CD4-positive, alpha-beta T cell (primary cell): Measurements from ENCODE around the gene PCED1A. TPM values are rescaled to one million over a fixed set of nuclear protein-coding genes. Genes with fewer than 3 reads are reported as not detected.

Experiments used
- ATAC-seq: fragments of 200-7000 bp; cut with Tn5 transposase; one replicate; pipeline ENCODE4 v1.10.0; 2022; ENCODE audit warnings: mild to moderate bottlenecking; ENCODE audit not compliant: poor library complexity
- CTCF ChIA-PET: fragments of 350-600 bp; sonication (Branson Sonifier 250); formaldehyde crosslinking; loops from one replicate; lab custom pipeline; 2021; ENCODE audit warnings: antibody characterized with exemption, inconsistent platforms; lab: Charles Lee
- POLR2A ChIA-PET: fragments of 350-600 bp; sonication (Branson Sonifier 250); formaldehyde crosslinking; loops from one replicate; lab custom pipeline; 2021; ENCODE audit warnings: antibody characterized with exemption, inconsistent platforms; lab: Charles Lee
- DNase-seq, 14 experiments: peaks; one replicate each; pipeline ENCODE4 v3.0.0-alpha.2; 2013 to 2020; ENCODE audit warnings: mixed read lengths in 2 of 14
- H3K27ac ChIP-seq, 2 donors: one replicate each; pipeline versions ENCODE4 v1.5.1 to v1.7.0; 2013; ENCODE audit warnings: low read length in 2 of 2, low read depth in 1 of 2, mild to moderate bottlenecking in 1 of 2
- H3K27me3 ChIP-seq, 2 experiments: 1 replicate in 1 of 2; 2 replicates in 1 of 2; pipeline versions ENCODE4 v1.6.1 to v1.7.0; 2013; ENCODE audit warnings: low read length in 2 of 2, control low read depth in 1 of 2, mild to moderate bottlenecking in 1 of 2, moderate library complexity in 1 of 2; ENCODE audit not compliant: insufficient read depth in 2 of 2, control insufficient read depth in 1 of 2
- H3K36me3 ChIP-seq: one replicate; pipeline ENCODE4 v1.6.1; 2013; ENCODE audit warnings: low read length, control low read depth; ENCODE audit not compliant: insufficient read depth
- H3K4me1 ChIP-seq: one replicate; pipeline ENCODE4 v1.6.1; 2013; ENCODE audit warnings: low read length, control low read depth; ENCODE audit not compliant: insufficient read depth
- H3K4me3 ChIP-seq: one replicate; pipeline ENCODE4 v1.5.1; 2013; ENCODE audit warnings: mild to moderate bottlenecking, low read length, moderate library complexity
- H3K9me3 ChIP-seq, 2 experiments: 1 replicate in 1 of 2; 2 replicates in 1 of 2; pipeline versions ENCODE4 v1.6.1 to v1.7.0; 2013; ENCODE audit warnings: low read length in 2 of 2, mild to moderate bottlenecking in 2 of 2, control low read depth in 1 of 2, moderate library complexity in 1 of 2; ENCODE audit not compliant: control insufficient read depth in 1 of 2, insufficient read depth in 1 of 2
- H3K27ac Mint-ChIP-seq: one replicate; pipeline ENCODE4 v1.8.0; 2020; ENCODE audit warnings: mixed read lengths
- H3K27me3 Mint-ChIP-seq: one replicate; pipeline ENCODE4 v1.8.0; 2021; ENCODE audit warnings: mixed read lengths
- H3K36me3 Mint-ChIP-seq: one replicate; pipeline ENCODE4 v1.8.0; 2021; ENCODE audit warnings: low read depth, mixed read lengths
- H3K4me1 Mint-ChIP-seq: one replicate; pipeline ENCODE4 v1.8.0; 2021; ENCODE audit warnings: low read depth, mixed read lengths
- H3K4me3 Mint-ChIP-seq: one replicate; pipeline ENCODE4 v1.8.0; 2020; ENCODE audit warnings: mild to moderate bottlenecking, mixed read lengths
- H3K9me3 Mint-ChIP-seq: one replicate; pipeline ENCODE4 v1.8.0; 2020; ENCODE audit warnings: mixed read lengths
- intact Hi-C, 2 experiments: fragments of 100-400 bp; cut with DNase I in 1 of 2; cut with micrococcal nuclease in 1 of 2; formaldehyde crosslinking; loops; one replicate each; pipeline versions ENCODE4 v1.15.1 to v1.9.0; 2023 to 2025; cut with DNase I, micrococcal nuclease
- polyA plus RNA-seq, 2 donors: library from polyadenylated mRNA; unstranded; fragments of 120-200 nt; gene quantifications; one replicate each; pipeline ENCODE4 v1.2.1, GENCODE V29; 2013
- total RNA-seq, 174 experiments: library from RNA in 2 of 174; stranded (reverse) in 2 of 174; gene quantifications; one replicate each; pipeline ENCODE4 v1.2.3 and lab custom pipeline; 2021 to 2026
- TF ChIP-seq, protein P1 (sequence below): fragments of 200-600 bp; IDR thresholded peaks from one replicate; pipeline ENCODE4 v1.8.0; 2022; ENCODE audit warnings: antibody characterized with exemption, mild to moderate bottlenecking

Gene PCED1A, protein sequence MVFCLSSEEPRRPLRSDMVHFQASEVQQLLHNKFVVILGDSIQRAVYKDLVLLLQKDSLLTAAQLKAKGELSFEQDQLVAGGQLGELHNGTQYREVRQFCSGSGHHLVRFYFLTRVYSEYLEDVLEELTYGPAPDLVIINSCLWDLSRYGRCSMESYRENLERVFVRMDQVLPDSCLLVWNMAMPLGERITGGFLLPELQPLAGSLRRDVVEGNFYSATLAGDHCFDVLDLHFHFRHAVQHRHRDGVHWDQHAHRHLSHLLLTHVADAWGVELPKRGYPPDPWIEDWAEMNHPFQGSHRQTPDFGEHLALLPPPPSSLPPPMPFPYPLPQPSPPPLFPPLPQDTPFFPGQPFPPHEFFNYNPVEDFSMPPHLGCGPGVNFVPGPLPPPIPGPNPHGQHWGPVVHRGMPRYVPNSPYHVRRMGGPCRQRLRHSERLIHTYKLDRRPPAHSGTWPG
- total RNA-seq (10 to 100 TPM; 69.2 to 69.7 TPM), total RNA-seq (lab: John Stamatoyannopoulos, UW) (10.3 to 115 (median 40.6) reads per million in 172 experiments)
- polyA plus RNA-seq (2013, experiment 1 of 2), result 34.9 TPM
- 50.3 TPM for polyA plus RNA-seq (2013, experiment 2 of 2)

DNA sequence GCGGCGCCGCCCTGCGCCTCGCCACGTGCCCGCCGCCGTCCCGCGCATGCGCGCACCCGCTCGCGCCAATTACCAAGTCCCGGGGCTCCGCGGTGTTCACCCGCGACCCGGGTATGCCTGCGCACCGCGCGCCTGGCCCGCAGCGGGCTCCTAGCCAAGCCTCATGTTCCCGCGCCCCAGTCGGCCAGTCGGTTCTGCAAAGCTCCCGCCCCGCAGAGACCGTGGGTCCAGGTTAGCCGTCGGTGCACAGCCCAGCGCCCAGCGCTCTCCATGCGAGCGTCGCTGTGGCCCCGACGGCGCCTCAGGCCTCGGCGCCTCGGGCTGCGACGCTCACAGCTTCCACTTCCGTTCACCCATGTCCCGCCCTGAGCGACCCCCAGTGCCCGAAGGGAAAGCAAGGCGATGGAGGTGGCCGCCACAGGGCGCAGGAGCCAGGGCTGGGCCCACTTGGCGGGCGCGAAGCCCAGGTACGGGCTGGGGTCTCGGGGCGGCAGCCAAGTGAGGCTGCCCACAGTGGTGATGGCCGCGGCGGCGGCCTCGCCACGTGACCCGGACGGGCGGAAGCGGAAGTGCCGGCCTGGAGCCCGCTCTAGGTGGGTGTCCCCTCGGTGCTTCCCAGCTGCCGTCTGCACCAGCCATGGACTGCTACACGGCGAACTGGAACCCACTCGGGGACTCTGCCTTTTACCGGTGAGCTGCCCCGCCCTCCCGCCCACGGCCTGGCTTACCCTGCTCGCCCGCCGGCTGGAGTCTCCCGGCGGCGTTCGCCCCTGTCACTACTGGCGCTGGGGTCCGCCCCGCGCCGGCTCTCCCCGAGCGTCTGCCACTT is at the start of gene PCED1A, which contains the start of gene VPS16:
TSS of gene PCED1A (minus strand) at position 518 of the 829 bp plus-strand sequence. CDS start 743 bp downstream, outside the sequence.
TSS of gene VPS16 (plus strand) at position 608 of the 829 bp plus-strand sequence. CDS start at position 638, 30 bp downstream.
- H3K4me1 Mint-ChIP-seq, result peaks cover 53% of the 10 kb centered on the region
- Histone ChIP-seq H3K27ac (peak within 1 kb of the TSS; percentile 61 to 81), H3K4me1 (peaks cover 31% of the 10 kb centered on the region), H3K36me3 (peaks cover 6% of the 10 kb centered on the region), H3K27me3 (no peaks in the 10 kb centered on the region), H3K4me3 (peak within 1 kb of the TSS; percentile 93), H3K9me3 (no peaks in the 10 kb centered on the region)
- no peaks in the 10 kb centered on the region for H3K9me3 Mint-ChIP-seq
- peak within 1 kb of the TSS; percentile 93 for H3K4me3 Mint-ChIP-seq
- ChIA-PET CTCF (interaction anchor here (1.0 to 2.5 kb wide), 3 partner anchors 12 to 88 kb away, joined by 4 to 7 read pairs (median 6); partner anchors contain the start of gene PTPRA), POLR2A (interaction anchor here (0.6 to 2.3 kb wide), 21 partner anchors 9 to 384 kb away, joined by 3 to 19 read pairs (median 4); partner anchors contain the start of genes CPXM1, NOP56 and PTPRA)
- peak; percentile 95 for ATAC-seq
- TF ChIP-seq, protein P1, sequence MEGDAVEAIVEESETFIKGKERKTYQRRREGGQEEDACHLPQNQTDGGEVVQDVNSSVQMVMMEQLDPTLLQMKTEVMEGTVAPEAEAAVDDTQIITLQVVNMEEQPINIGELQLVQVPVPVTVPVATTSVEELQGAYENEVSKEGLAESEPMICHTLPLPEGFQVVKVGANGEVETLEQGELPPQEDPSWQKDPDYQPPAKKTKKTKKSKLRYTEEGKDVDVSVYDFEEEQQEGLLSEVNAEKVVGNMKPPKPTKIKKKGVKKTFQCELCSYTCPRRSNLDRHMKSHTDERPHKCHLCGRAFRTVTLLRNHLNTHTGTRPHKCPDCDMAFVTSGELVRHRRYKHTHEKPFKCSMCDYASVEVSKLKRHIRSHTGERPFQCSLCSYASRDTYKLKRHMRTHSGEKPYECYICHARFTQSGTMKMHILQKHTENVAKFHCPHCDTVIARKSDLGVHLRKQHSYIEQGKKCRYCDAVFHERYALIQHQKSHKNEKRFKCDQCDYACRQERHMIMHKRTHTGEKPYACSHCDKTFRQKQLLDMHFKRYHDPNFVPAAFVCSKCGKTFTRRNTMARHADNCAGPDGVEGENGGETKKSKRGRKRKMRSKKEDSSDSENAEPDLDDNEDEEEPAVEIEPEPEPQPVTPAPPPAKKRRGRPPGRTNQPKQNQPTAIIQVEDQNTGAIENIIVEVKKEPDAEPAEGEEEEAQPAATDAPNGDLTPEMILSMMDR, result no peak
- DNase-seq, result peak; percentile 78 to 94 (median 86)
- H3K36me3 Mint-ChIP-seq, result peaks cover 22% of the 10 kb centered on the region
- intact Hi-C loops, result loop anchor here in 1 of 2 experiments (1.0 to 5.0 kb wide), 2 partner anchors 33 to 202 kb away; partner anchors contain the start of genes GNRH2 and PTPRA
- H3K27ac Mint-ChIP-seq, result peak within 1 kb of the TSS; percentile 75
- H3K27me3 Mint-ChIP-seq, result no peaks in the 10 kb centered on the region

DNA sequence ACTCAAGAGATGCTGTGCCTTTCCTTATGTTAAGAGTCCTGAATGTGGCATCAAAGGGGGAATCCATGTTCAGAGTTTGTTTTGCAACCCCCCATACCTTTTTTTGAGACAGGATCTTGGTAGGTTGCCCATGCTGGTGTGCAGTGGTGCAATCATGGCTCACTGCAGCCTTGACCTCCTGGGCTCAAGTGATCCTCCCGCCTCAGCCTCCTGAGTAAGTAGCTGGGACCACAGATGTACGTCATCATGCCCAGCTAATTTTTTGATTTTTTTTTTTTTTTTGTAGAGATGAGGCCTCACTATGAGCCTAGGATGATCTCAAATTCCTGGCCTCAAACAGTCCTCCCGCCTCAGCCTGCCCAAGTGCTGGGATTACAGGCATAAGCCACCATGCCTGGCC is 49.3 kb upstream of the PCED1A start:
- peaks cover 66% of the 10 kb centered on the region for H3K4me1 Mint-ChIP-seq
- Histone ChIP-seq H3K36me3 (no peaks in the 10 kb centered on the region), H3K27ac (no peak overlapping the region), H3K4me1 (peaks cover 5% of the 10 kb centered on the region), H3K9me3 (peaks cover 0 to 6% of the 10 kb centered on the region in 2 experiments), H3K27me3 (no peaks in the 10 kb centered on the region), H3K4me3 (no peak overlapping the region)
- H3K27me3 Mint-ChIP-seq, result no peaks in the 10 kb centered on the region
- peaks cover 18% of the 10 kb centered on the region for H3K36me3 Mint-ChIP-seq
- no peak overlapping the region for H3K27ac Mint-ChIP-seq
- intact Hi-C loops, result loop anchor here in 1 of 2 experiments (2.0 kb wide), 1 partner anchor 17 kb away; the partner anchor contains the start of gene PTPRA
- ATAC-seq, result no peak
- no peak overlapping the region for H3K4me3 Mint-ChIP-seq
- no peaks in the 10 kb centered on the region for H3K9me3 Mint-ChIP-seq
- DNase-seq, result no peak
- TF ChIP-seq, protein P1, result no peak
- ChIA-PET POLR2A (no interaction called here), CTCF (interaction anchor here (0.6 kb wide), 1 partner anchor 63 kb away, joined by 3 read pairs; no protein-coding TSS in a partner anchor)

DNA sequence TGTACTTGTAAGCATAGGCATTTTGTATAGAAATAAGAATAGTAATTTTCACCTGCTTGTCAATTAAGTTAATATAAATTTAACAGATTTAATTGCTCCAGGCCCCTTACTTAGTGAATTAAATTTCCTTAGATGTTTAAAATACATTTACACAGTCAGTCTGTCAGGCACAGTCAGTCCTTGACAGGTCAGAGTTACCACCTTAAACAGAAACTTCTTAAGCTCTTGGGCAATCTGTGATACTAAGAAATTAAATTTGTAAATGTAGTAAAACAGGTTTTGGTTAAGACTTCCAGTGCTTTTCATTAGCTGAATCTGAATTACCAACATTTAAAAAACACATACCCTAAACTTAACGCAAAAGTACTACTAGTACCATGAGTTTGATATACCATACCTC is 48.8 kb upstream of the PCED1A start:
- no peak overlapping the region for H3K4me3 ChIP-seq
- intact Hi-C loops, result loop anchor here in 1 of 2 experiments (2.0 kb wide), 1 partner anchor 16 kb away; the partner anchor contains the start of gene PTPRA
- no peak overlapping the region for H3K27ac Mint-ChIP-seq
- ChIA-PET CTCF (interaction anchor here (0.5 kb wide), 1 partner anchor 8 kb away, joined by 4 read pairs; no protein-coding TSS in a partner anchor), POLR2A (no interaction called here)
- H3K36me3 Mint-ChIP-seq, result peaks cover 15% of the 10 kb centered on the region
- ATAC-seq (no peak), DNase-seq (no peak)
- H3K4me3 Mint-ChIP-seq, result no peak overlapping the region
- H3K27me3 Mint-ChIP-seq, result no peaks in the 10 kb centered on the region
- H3K9me3 ChIP-seq, result peaks cover 0 to under 1% of the 10 kb centered on the region in 2 experiments
- H3K36me3 ChIP-seq, result no peaks in the 10 kb centered on the region
- peaks cover 69% of the 10 kb centered on the region for H3K4me1 Mint-ChIP-seq
- no peak overlapping the region for H3K27ac ChIP-seq
- H3K9me3 Mint-ChIP-seq, result no peaks in the 10 kb centered on the region
- H3K4me1 ChIP-seq, result peaks cover 6% of the 10 kb centered on the region
- TF ChIP-seq, protein P1, result no peak
- no peaks in the 10 kb centered on the region for H3K27me3 ChIP-seq
